Tibial artery (tissue), 4 donors: ENCODE data around the gene RELB.

ENCODE experiments used
- DNase-seq, 2 donors: peaks; one replicate each; pipeline ENCODE4 v3.0.0-alpha.2; 2019
- H3K27ac ChIP-seq, 2 donors: fragments of 200-600 bp; sonication (generic) in 1 of 2; 1 replicate in 1 of 2; 2 replicates in 1 of 2; pipeline ENCODE4 v1.5.1; 2018 to 2019; ENCODE audit warnings: mild to moderate bottlenecking in 1 of 2
- H3K27me3 ChIP-seq, 2 donors: fragments of 200-600 bp; sonication (generic) in 1 of 2; one replicate each; pipeline versions ENCODE4 v1.5.1 to v1.6.0; 2016 to 2019
- H3K36me3 ChIP-seq, 3 donors: fragments of 200-600 bp; sonication (generic) in 2 of 3; one replicate each; pipeline ENCODE4 v1.5.1; 2016 to 2019; ENCODE audit warnings: mild to moderate bottlenecking in 2 of 3
- H3K4me1 ChIP-seq, 4 donors: fragments of 200-600 bp; sonication (generic) in 2 of 4; 1 replicate in 3 of 4; 2 replicates in 1 of 4; pipeline ENCODE4 v1.5.1; 2016 to 2019
- H3K4me3 ChIP-seq, 2 donors: fragments of 200-600 bp; sonication (generic) in 1 of 2; 1 replicate in 1 of 2; 2 replicates in 1 of 2; pipeline ENCODE4 v1.5.1; 2018 to 2019; ENCODE audit warnings: mild to moderate bottlenecking in 2 of 2
- H3K9me3 ChIP-seq, 3 donors: fragments of 200-600 bp; sonication (generic) in 1 of 3; one replicate each; pipeline ENCODE4 v1.5.1; 2016 to 2019
- intact Hi-C: fragments of 100-400 bp; cut with DNase I; formaldehyde crosslinking; loops from one replicate; pipeline ENCODE4 v1.15.0; 2023; ENCODE audit warnings: low total_unique reads
- TF ChIP-seq, protein P1 (sequence below), 2 experiments: fragments of 200-600 bp in 1 of 2; fragments of 450-650 bp in 1 of 2; IDR thresholded peaks; one replicate each; pipeline ENCODE4 v1.5.1; 2017 to 2019; ENCODE audit warnings: antibody characterized with exemption in 2 of 2, mild to moderate bottlenecking in 1 of 2, moderate library complexity in 1 of 2

RELB gene

GRCh38 chr19:44974857-44975256 lies 26.4 kb upstream of the RELB start:
- no peaks in the 10 kb centered on the region for H3K9me3 ChIP-seq
- H3K27me3 ChIP-seq, result no peaks in the 10 kb centered on the region
- TF ChIP-seq, protein P1, sequence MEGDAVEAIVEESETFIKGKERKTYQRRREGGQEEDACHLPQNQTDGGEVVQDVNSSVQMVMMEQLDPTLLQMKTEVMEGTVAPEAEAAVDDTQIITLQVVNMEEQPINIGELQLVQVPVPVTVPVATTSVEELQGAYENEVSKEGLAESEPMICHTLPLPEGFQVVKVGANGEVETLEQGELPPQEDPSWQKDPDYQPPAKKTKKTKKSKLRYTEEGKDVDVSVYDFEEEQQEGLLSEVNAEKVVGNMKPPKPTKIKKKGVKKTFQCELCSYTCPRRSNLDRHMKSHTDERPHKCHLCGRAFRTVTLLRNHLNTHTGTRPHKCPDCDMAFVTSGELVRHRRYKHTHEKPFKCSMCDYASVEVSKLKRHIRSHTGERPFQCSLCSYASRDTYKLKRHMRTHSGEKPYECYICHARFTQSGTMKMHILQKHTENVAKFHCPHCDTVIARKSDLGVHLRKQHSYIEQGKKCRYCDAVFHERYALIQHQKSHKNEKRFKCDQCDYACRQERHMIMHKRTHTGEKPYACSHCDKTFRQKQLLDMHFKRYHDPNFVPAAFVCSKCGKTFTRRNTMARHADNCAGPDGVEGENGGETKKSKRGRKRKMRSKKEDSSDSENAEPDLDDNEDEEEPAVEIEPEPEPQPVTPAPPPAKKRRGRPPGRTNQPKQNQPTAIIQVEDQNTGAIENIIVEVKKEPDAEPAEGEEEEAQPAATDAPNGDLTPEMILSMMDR (IDR thresholded peaks at IDR 0.05), result no peak
- no peak overlapping the region for H3K27ac ChIP-seq
- intact Hi-C loops, result no loop called here
- no peaks in the 10 kb centered on the region for H3K4me1 ChIP-seq
- H3K36me3 ChIP-seq, result peaks cover 61 to 83% (median 73%) of the 10 kb centered on the region in 3 donors
- H3K4me3 ChIP-seq, result no peak overlapping the region
- DNase-seq, result no peak

DNA sequence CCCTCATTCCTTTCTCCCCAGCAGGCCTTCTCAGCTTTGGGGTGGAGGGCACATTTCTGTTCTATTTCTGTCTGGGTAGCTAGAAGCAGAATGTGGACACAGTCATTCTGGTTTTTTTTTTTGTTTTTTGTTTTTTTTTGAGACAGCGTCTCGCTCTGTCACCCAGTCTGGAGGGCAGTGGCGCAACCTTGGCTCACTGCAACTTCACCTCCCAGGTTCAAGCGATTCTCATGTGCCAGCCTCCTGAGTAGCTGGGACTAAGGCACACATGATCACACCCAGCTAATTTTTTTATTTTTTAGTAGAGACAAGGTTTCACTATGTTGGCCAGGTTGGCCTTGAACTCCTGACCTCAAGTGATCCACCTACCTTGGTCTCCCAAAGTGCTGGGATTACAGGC lies 25.8 kb upstream of the RELB start:
- H3K27ac ChIP-seq, result no peak overlapping the region
- no peaks in the 10 kb centered on the region for H3K4me1 ChIP-seq
- DNase-seq, result no peak
- H3K27me3 ChIP-seq, result no peaks in the 10 kb centered on the region
- TF ChIP-seq, protein P1 (IDR thresholded peaks at IDR 0.05), result no peak
- H3K9me3 ChIP-seq, result no peaks in the 10 kb centered on the region
- intact Hi-C loops, result no loop called here
- H3K4me3 ChIP-seq, result no peak overlapping the region
- H3K36me3 ChIP-seq, result peaks cover 61 to 87% (median 78%) of the 10 kb centered on the region in 3 donors

DNA sequence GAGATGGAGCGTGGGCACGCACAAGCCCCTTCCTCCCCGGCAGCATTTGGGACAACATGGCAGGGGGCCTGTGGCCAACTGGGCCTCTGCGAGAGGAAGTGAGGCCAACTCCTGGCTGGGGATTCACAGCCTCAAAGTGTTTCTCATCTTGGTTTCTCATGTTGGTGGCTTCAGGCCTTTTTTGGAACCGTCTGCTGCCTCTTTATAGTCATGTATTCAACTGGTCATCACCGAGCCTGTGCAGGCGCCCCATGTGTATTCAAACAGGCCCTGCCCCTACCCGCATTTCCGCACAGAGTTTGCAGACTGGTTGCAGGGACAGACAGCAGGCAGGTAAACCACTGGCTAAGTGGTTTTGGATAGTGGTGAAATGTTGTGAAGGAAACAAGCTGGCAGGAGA lies 17.3 kb upstream of the RELB start:
- H3K9me3 ChIP-seq, result no peaks in the 10 kb centered on the region
- H3K4me1 ChIP-seq, result no peaks in the 10 kb centered on the region
- DNase-seq, result no peak
- intact Hi-C loops, result no loop called here
- TF ChIP-seq, protein P1 (IDR thresholded peaks at IDR 0.05), result no peak
- H3K36me3 ChIP-seq, result peaks cover 65 to 99% (median 71%) of the 10 kb centered on the region in 3 donors
- no peak overlapping the region for H3K27ac ChIP-seq
- no peaks in the 10 kb centered on the region for H3K27me3 ChIP-seq
- H3K4me3 ChIP-seq, result no peak overlapping the region

GRCh38 chr19:44985445-44985844 lies 15.8 kb upstream of the RELB start:
- no peak for DNase-seq
- no peaks in the 10 kb centered on the region for H3K27me3 ChIP-seq
- TF ChIP-seq, protein P1 (IDR thresholded peaks at IDR 0.05), result no peak
- H3K36me3 ChIP-seq, result peaks cover 64 to 99% (median 65%) of the 10 kb centered on the region in 3 donors
- intact Hi-C loops, result no loop called here
- H3K4me1 ChIP-seq, result no peaks in the 10 kb centered on the region
- H3K9me3 ChIP-seq, result no peaks in the 10 kb centered on the region
- H3K4me3 ChIP-seq, result no peak overlapping the region
- H3K27ac ChIP-seq, result no peak overlapping the region

DNA sequence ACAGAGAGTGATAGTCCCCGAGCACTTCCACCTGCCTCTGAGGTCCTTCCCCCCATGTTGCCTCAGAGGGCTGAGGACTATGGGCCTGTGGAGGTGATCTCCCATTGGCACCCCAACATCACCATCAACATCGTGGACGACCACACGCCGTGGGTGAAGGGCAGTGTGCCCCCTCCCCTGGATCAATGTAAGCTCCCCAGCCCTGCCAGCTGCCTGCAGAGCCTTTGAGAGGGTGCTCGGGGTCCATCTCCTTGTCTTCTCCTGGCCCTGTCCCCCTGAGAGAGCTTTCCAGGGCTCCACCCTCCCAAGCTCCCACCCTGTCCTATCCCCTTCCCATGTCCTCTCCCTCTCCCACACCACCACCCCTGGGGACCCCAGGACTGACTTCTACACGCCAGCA lies 14.9 kb upstream of the RELB start:
- no peaks in the 10 kb centered on the region for H3K4me1 ChIP-seq
- intact Hi-C loops, result no loop called here
- TF ChIP-seq, protein P1 (IDR thresholded peaks at IDR 0.05), result no peak

DNA sequence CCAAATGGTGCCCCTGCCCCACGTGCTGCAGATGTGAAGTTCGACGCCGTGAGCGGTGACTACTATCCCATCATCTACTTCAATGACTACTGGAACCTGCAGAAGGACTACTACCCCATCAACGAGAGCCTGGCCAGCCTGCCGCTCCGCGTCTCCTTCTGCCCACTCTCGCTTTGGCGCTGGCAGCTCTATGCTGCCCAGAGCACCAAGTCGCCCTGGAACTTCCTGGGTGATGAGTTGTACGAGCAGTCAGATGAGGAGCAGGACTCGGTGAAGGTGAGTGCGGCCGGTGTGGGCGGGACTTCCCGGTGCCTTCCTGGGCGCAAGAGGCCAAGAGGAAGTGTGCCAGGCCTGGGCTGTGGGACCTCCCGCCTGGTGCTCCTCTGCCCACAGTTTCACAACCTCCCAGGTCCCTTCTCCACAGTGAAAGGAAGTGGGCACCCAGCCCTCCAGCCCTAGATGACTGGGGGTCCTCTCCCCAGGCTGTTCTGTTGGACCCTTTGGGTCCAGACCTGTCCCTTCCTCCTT lies 14.1 kb upstream of the RELB start:
- DNase-seq, result no peak
- H3K9me3 ChIP-seq, result no peaks in the 10 kb centered on the region
- H3K4me1 ChIP-seq, result no peaks in the 10 kb centered on the region
- H3K27ac ChIP-seq, result no peak overlapping the region
- intact Hi-C loops, result no loop called here
- H3K36me3 ChIP-seq, result peaks cover 68 to 100% (median 69%) of the 10 kb centered on the region in 3 donors
- no peak overlapping the region for H3K4me3 ChIP-seq
- no peaks in the 10 kb centered on the region for H3K27me3 ChIP-seq
- TF ChIP-seq, protein P1 (IDR thresholded peaks at IDR 0.05), result no peak

More for the DNA sequence above, 14.9 kb upstream of the RELB start:
- Histone ChIP-seq H3K36me3 (peaks cover 67 to 100% (median 68%) of the 10 kb centered on the region in 3 donors), H3K4me3 (no peak overlapping the region), H3K27ac (no peak overlapping the region), H3K27me3 (no peaks in the 10 kb centered on the region), H3K9me3 (no peaks in the 10 kb centered on the region)
- no peak for DNase-seq
